ENCODE data around the gene ARHGEF11.

Gene ARHGEF11

GRCh38 chr1:157005965-157006364 is 39.6 kb downstream of the ARHGEF11 start:
- DNase-seq (ENCODE audit: low spot score): no peak
- TF ChIP-seq CTCF (IDR thresholded peaks at IDR 0.05; ENCODE audit: extremely low read depth, insufficient read depth, missing control alignments): no peak
- in situ Hi-C loops (cut with MboI; ENCODE audit: low pct_unique_long_range_greater_than_20kb, low sequenced_read_pairs, unreplicated experiment): no loop called here

- in situ Hi-C loops (cut with MboI; ENCODE audit: low pct_unique_long_range_greater_than_20kb, low sequenced_read_pairs, unreplicated experiment): no loop called here
- no peak for TF ChIP-seq CTCF (IDR thresholded peaks at IDR 0.05; ENCODE audit: extremely low read depth, insufficient read depth, missing control alignments)
- no peak for DNase-seq (ENCODE audit: low spot score)
Measured at GRCh38 chr1:157004806-157005205, 40.7 kb downstream of the ARHGEF11 start.

GRCh38 chr1:157004327-157004726 is 41.2 kb downstream of the ARHGEF11 start:
- in situ Hi-C loops (cut with MboI; ENCODE audit: low pct_unique_long_range_greater_than_20kb, low sequenced_read_pairs, unreplicated experiment): no loop called here
- no peak for TF ChIP-seq CTCF (IDR thresholded peaks at IDR 0.05; ENCODE audit: extremely low read depth, insufficient read depth, missing control alignments)
- no peak for DNase-seq (ENCODE audit: low spot score)

GRCh38 chr1:157001304-157001703 is 44.2 kb downstream of the ARHGEF11 start:
- DNase-seq (ENCODE audit: low spot score): no peak
- TF ChIP-seq CTCF (IDR thresholded peaks at IDR 0.05; ENCODE audit: extremely low read depth, insufficient read depth, missing control alignments): no peak

GRCh38 chr1:157000686-157001085 is 44.9 kb downstream of the ARHGEF11 start:
- in situ Hi-C loops (cut with MboI; ENCODE audit: low pct_unique_long_range_greater_than_20kb, low sequenced_read_pairs, unreplicated experiment): no loop called here
- no peak for DNase-seq (ENCODE audit: low spot score)
- no peak for TF ChIP-seq CTCF (IDR thresholded peaks at IDR 0.05; ENCODE audit: extremely low read depth, insufficient read depth, missing control alignments)

More at GRCh38 chr1:157001304-157001703, 44.2 kb downstream of the ARHGEF11 start:
- in situ Hi-C loops (cut with MboI; ENCODE audit: low pct_unique_long_range_greater_than_20kb, low sequenced_read_pairs, unreplicated experiment): no loop called here

GRCh38 chr1:156999596-157000320 is 45.8 kb downstream of the ARHGEF11 start:
- DNase-seq (ENCODE audit: low spot score): no peak
- in situ Hi-C loops (cut with MboI; ENCODE audit: low pct_unique_long_range_greater_than_20kb, low sequenced_read_pairs, unreplicated experiment): no loop called here
- no peak for TF ChIP-seq CTCF (IDR thresholded peaks at IDR 0.05; ENCODE audit: extremely low read depth, insufficient read depth, missing control alignments)
